Activated CD4-positive, alpha-beta memory T cell treated with anti-CD3 and anti-CD28 coated beads for 36 hours (primary cell): ENCODE results near the gene KCTD13. TPM values are rescaled to one million over a fixed set of nuclear protein-coding genes. Genes with fewer than 3 reads are reported as not detected.
"Not testable (repeated sequence)": the region's sequence is repeated elsewhere in the genome, so short reads cannot be mapped to it uniquely, and the experiment has no call there.

Experiments used
- CTCF ChIA-PET: fragments of 350-600 bp; sonication (Branson Sonifier 250); formaldehyde crosslinking; loops from one replicate; lab custom pipeline; 2021; ENCODE audit warnings: antibody characterized with exemption, inconsistent platforms; lab: Charles Lee
- POLR2A ChIA-PET: fragments of 350-600 bp; sonication (Branson Sonifier 250); formaldehyde crosslinking; loops from one replicate; lab custom pipeline; 2021; ENCODE audit warnings: antibody characterized with exemption; lab: Charles Lee
- DNase-seq: peaks from one replicate; pipeline ENCODE4 v3.0.0-alpha.2; 2020
- H3K27ac Mint-ChIP-seq: one replicate; pipeline ENCODE4 v1.8.0; 2021; ENCODE audit warnings: mixed read lengths
- H3K27me3 Mint-ChIP-seq: one replicate; pipeline ENCODE4 v1.8.0; 2021; ENCODE audit warnings: mixed read lengths
- H3K36me3 Mint-ChIP-seq: one replicate; pipeline ENCODE4 v1.8.0; 2021; ENCODE audit warnings: mixed read lengths
- H3K4me1 Mint-ChIP-seq: one replicate; pipeline ENCODE4 v1.8.0; 2021; ENCODE audit warnings: low read depth, mixed read lengths
- H3K4me3 Mint-ChIP-seq: one replicate; pipeline ENCODE4 v1.8.0; 2021; ENCODE audit warnings: mild to moderate bottlenecking, mixed read lengths
- H3K9me3 Mint-ChIP-seq: one replicate; pipeline ENCODE4 v1.8.0; 2021; ENCODE audit warnings: mixed read lengths
- intact Hi-C: fragments of 100-400 bp; cut with micrococcal nuclease; formaldehyde crosslinking; loops from one replicate; pipeline ENCODE4 v1.15.1; 2023
- total RNA-seq, 2 experiments: library from RNA; stranded (reverse); gene quantifications; one replicate each; pipeline ENCODE4 v1.2.3, GENCODE V29; 2021

Gene KCTD13
- total RNA-seq, 2 experiments from 2014 or later, result 36.6 to 37.9 TPM

- no peak overlapping the region for H3K27ac Mint-ChIP-seq
- ChIA-PET POLR2A (no interaction called here), CTCF (no interaction called here)
- intact Hi-C loops, result no loop called here
- no peaks in the 10 kb centered on the region for H3K9me3 Mint-ChIP-seq
- no peaks in the 10 kb centered on the region for H3K36me3 Mint-ChIP-seq
- no peak for DNase-seq
- no peaks in the 10 kb centered on the region for H3K4me1 Mint-ChIP-seq
- H3K4me3 Mint-ChIP-seq, result no peak overlapping the region
- H3K27me3 Mint-ChIP-seq, result peaks cover 16% of the 10 kb centered on the region
These were observed 31.7 kb downstream of the KCTD13 start for GRCh38 chr16:29894352-29894751.

GRCh38 chr16:29893553-29893952 is 32.5 kb downstream of the KCTD13 start:
- DNase-seq, result no peak
- Mint-ChIP-seq H3K36me3 (no peaks in the 10 kb centered on the region), H3K4me1 (no peaks in the 10 kb centered on the region), H3K9me3 (no peaks in the 10 kb centered on the region), H3K27me3 (peaks cover 13% of the 10 kb centered on the region), H3K27ac (no peak overlapping the region), H3K4me3 (no peak overlapping the region)
- POLR2A ChIA-PET, result no interaction called here
- intact Hi-C loops, result no loop called here
- CTCF ChIA-PET, result interaction anchor here (0.9 kb wide), 1 partner anchor 45 kb away, joined by 5 read pairs; no protein-coding TSS in a partner anchor

- Mint-ChIP-seq H3K27ac (no peak overlapping the region), H3K36me3 (no peaks in the 10 kb centered on the region), H3K4me3 (no peak overlapping the region), H3K27me3 (peaks cover 3% of the 10 kb centered on the region), H3K9me3 (no peaks in the 10 kb centered on the region), H3K4me1 (no peaks in the 10 kb centered on the region)
- POLR2A ChIA-PET, result no interaction called here
- DNase-seq, result no peak
- intact Hi-C loops, result no loop called here
- CTCF ChIA-PET, result no interaction called here
These were observed 33.6 kb downstream of the KCTD13 start for GRCh38 chr16:29892458-29892813.

- H3K36me3 Mint-ChIP-seq, result no peaks in the 10 kb centered on the region
- POLR2A ChIA-PET, result no interaction called here
- intact Hi-C loops, result no loop called here
- H3K4me1 Mint-ChIP-seq, result no peaks in the 10 kb centered on the region
- CTCF ChIA-PET, result no interaction called here
- no peaks in the 10 kb centered on the region for H3K9me3 Mint-ChIP-seq
- no peak overlapping the region for H3K4me3 Mint-ChIP-seq
- no peak overlapping the region for H3K27ac Mint-ChIP-seq
- no peaks in the 10 kb centered on the region for H3K27me3 Mint-ChIP-seq
- no peak for DNase-seq
These were observed 34.2 kb downstream of the KCTD13 start for GRCh38 chr16:29891525-29892457.

GRCh38 chr16:29889372-29889771 is 36.7 kb downstream of the KCTD13 start:
- H3K9me3 Mint-ChIP-seq, H3K4me3 Mint-ChIP-seq, DNase-seq, H3K27ac Mint-ChIP-seq, intact Hi-C loops, POLR2A ChIA-PET, H3K4me1 Mint-ChIP-seq, H3K27me3 Mint-ChIP-seq, H3K36me3 Mint-ChIP-seq: not testable (repeated sequence)
- CTCF ChIA-PET, result interaction anchor here (0.7 kb wide), 1 partner anchor 41 kb away, joined by 3 read pairs; no protein-coding TSS in a partner anchor

- ChIA-PET CTCF (interaction anchor here (1.0 kb wide), 1 partner anchor 36 kb away, joined by 4 read pairs; no protein-coding TSS in a partner anchor), POLR2A (no interaction called here)
- no peaks in the 10 kb centered on the region for H3K4me1 Mint-ChIP-seq
- no peaks in the 10 kb centered on the region for H3K9me3 Mint-ChIP-seq
- no peaks in the 10 kb centered on the region for H3K36me3 Mint-ChIP-seq
- no peaks in the 10 kb centered on the region for H3K27me3 Mint-ChIP-seq
- H3K27ac Mint-ChIP-seq, result no peak overlapping the region
- H3K4me3 Mint-ChIP-seq, result no peak overlapping the region
- DNase-seq, result no peak
- intact Hi-C loops, result no loop called here
These were observed 42.0 kb downstream of the KCTD13 start for GRCh38 chr16:29883987-29884386.

GRCh38 chr16:29881050-29881449 is 45.0 kb downstream of the KCTD13 start:
- Mint-ChIP-seq H3K4me3 (no peak overlapping the region), H3K4me1 (peaks cover 14% of the 10 kb centered on the region), H3K36me3 (no peaks in the 10 kb centered on the region), H3K9me3 (no peaks in the 10 kb centered on the region), H3K27ac (no peak overlapping the region), H3K27me3 (peaks cover 15% of the 10 kb centered on the region)
- ChIA-PET POLR2A (no interaction called here), CTCF (no interaction called here)
- no peak for DNase-seq
- intact Hi-C loops, result no loop called here

GRCh38 chr16:29878172-29878571 is 47.9 kb downstream of the KCTD13 start:
- POLR2A ChIA-PET, result interaction anchor here (0.8 kb wide), 1 partner anchor 14 kb away, joined by 3 read pairs; no protein-coding TSS in a partner anchor
- intact Hi-C loops, result no loop called here
- peaks cover 19% of the 10 kb centered on the region for H3K27me3 Mint-ChIP-seq
- no peaks in the 10 kb centered on the region for H3K36me3 Mint-ChIP-seq
- H3K9me3 Mint-ChIP-seq, result no peaks in the 10 kb centered on the region
- H3K4me3 Mint-ChIP-seq, result no peak overlapping the region
- peaks cover 16% of the 10 kb centered on the region for H3K4me1 Mint-ChIP-seq
- CTCF ChIA-PET, result interaction anchor here (1.4 kb wide), 2 partner anchors 14 to 154 kb away, joined by 3 to 6 read pairs; no protein-coding TSS in a partner anchor
- DNase-seq, result no peak
- H3K27ac Mint-ChIP-seq, result no peak overlapping the region

GRCh38 chr16:29877266-29877961 is 48.6 kb downstream of the KCTD13 start:
- POLR2A ChIA-PET, result interaction anchor here (0.8 kb wide), 1 partner anchor 13 kb away, joined by 3 read pairs; no protein-coding TSS in a partner anchor
- intact Hi-C loops, result no loop called here
- no peaks in the 10 kb centered on the region for H3K9me3 Mint-ChIP-seq
- H3K27me3 Mint-ChIP-seq, result peaks cover 19% of the 10 kb centered on the region
- CTCF ChIA-PET, result interaction anchor here (1.4 kb wide), 2 partner anchors 13 to 155 kb away, joined by 3 to 6 read pairs; no protein-coding TSS in a partner anchor
- peak overlapping the region; percentile 57 for H3K4me3 Mint-ChIP-seq
- no peak overlapping the region for H3K27ac Mint-ChIP-seq
- peak; percentile 82 for DNase-seq
- H3K4me1 Mint-ChIP-seq, result peaks cover 16% of the 10 kb centered on the region
- H3K36me3 Mint-ChIP-seq, result no peaks in the 10 kb centered on the region

- ChIA-PET CTCF (interaction anchor here (1.4 kb wide), 1 partner anchor 155 kb away, joined by 6 read pairs; no protein-coding TSS in a partner anchor), POLR2A (no interaction called here)
- Mint-ChIP-seq H3K36me3 (no peaks in the 10 kb centered on the region), H3K4me3 (peak overlapping the region; percentile 57), H3K4me1 (peaks cover 16% of the 10 kb centered on the region), H3K9me3 (no peaks in the 10 kb centered on the region), H3K27me3 (peaks cover 19% of the 10 kb centered on the region), H3K27ac (no peak overlapping the region)
- peak; percentile 51 for DNase-seq
- intact Hi-C loops, result no loop called here
These were observed 49.3 kb downstream of the KCTD13 start for GRCh38 chr16:29876594-29877249.

GRCh38 chr16:29876217-29876593 is 49.8 kb downstream of the KCTD13 start:
- Mint-ChIP-seq H3K36me3 (no peaks in the 10 kb centered on the region), H3K9me3 (no peaks in the 10 kb centered on the region), H3K27me3 (peaks cover 19% of the 10 kb centered on the region), H3K4me1 (peaks cover 16% of the 10 kb centered on the region), H3K4me3 (peak overlapping the region; percentile 57), H3K27ac (no peak overlapping the region)
- ChIA-PET CTCF (interaction anchor here (1.0 kb wide), 1 partner anchor 13 kb away, joined by 3 read pairs; the partner anchor contains the start of gene CDIPT), POLR2A (no interaction called here)
- intact Hi-C loops, result no loop called here
- DNase-seq, result no peak
